Measurements from ENCODE around the gene PNPLA8.
A peak's percentile ranks its signal among the peaks of the same experiment; 100 is the strongest.

PNPLA8 gene

DNA sequence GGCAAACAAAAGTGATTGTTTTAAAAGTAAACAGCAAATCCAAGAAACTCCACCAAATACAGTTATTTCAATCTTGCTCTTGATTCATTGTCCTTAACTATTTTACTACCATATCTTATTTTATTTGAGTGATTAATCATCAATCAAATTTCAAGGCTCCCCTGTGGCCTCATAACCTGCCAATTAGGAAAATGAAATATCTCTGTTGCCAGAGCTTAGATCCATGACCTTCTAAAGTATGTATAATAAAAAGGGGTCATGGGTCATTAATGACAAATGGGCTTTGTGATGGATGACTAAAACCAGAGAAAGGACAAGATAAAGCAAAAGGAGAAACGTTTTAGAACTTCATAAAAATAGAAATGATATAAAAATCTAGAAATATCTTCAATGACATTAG is 98.2 kb downstream of the PNPLA8 start:
- DNase-seq (ENCODE audit: low spot score) (no peak), ATAC-seq (ENCODE audit: low read depth) (no peak)
- Histone ChIP-seq H3K36me3 (ENCODE audit: low read depth) (no peaks in the 10 kb centered on the region), H3K9me3 (ENCODE audit: severe bottlenecking) (no peaks in the 10 kb centered on the region), H3K27ac (ENCODE audit: poor library complexity, severe bottlenecking) (no peak overlapping the region), H3K4me1 (ENCODE audit: insufficient read depth, poor library complexity, severe bottlenecking) (no peaks in the 10 kb centered on the region), H3K27me3 (ENCODE audit: insufficient read depth, poor library complexity, severe bottlenecking) (no peaks in the 10 kb centered on the region), H3K4me3 (ENCODE audit: severe bottlenecking) (no peak overlapping the region)
- TF ChIP-seq, protein P1, sequence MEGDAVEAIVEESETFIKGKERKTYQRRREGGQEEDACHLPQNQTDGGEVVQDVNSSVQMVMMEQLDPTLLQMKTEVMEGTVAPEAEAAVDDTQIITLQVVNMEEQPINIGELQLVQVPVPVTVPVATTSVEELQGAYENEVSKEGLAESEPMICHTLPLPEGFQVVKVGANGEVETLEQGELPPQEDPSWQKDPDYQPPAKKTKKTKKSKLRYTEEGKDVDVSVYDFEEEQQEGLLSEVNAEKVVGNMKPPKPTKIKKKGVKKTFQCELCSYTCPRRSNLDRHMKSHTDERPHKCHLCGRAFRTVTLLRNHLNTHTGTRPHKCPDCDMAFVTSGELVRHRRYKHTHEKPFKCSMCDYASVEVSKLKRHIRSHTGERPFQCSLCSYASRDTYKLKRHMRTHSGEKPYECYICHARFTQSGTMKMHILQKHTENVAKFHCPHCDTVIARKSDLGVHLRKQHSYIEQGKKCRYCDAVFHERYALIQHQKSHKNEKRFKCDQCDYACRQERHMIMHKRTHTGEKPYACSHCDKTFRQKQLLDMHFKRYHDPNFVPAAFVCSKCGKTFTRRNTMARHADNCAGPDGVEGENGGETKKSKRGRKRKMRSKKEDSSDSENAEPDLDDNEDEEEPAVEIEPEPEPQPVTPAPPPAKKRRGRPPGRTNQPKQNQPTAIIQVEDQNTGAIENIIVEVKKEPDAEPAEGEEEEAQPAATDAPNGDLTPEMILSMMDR (IDR thresholded peaks at IDR 0.05; ENCODE audit: poor library complexity, severe bottlenecking): no peak

DNA sequence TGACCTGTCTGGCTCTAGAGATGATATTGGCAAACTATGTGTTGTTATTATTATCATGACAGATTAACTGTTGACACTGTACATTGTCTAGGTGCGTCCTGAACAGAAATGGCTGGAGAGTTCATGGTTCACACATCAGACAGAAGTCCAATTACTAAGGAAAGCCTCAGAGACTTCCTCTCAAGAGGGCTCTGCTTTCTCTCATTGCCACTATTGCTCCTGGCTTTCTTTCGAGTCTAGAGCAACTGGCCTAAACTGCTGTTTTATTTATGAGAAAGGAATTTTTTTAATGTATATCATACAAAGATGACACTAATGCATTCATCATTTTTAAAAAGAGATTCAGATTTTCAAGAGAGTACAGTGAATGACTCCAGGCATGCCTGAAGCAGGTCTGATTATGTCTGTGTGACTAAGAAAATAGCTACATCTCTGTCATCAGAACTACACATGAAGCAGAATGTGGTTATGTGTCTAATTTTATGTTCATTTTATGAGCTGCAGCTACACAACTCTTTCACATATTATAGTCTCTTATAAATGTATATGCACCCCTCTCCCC is 100.1 kb downstream of the PNPLA8 start:
- DNase-seq (ENCODE audit: low spot score): no peak

DNA sequence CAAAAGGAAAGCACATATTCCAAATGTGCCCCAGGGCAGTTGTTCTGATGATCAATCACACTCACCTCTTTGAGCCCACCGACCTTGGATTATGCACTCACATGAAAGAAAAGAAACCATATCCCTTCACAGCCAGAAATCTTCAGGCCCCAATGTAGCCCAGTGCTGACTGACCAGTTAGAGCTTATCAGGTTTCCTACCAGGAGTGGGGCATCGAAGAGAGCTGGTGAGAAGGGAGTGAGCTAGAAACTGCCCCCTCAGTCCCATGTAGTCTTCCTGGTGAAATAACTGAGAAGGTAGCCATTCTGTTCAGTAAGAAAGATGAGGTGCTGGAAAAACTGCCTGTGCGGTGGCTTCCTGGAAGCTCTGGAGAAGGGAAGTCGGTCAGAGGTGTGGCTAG is 101.9 kb downstream of the PNPLA8 start:
- ATAC-seq (ENCODE audit: low read depth) (no peak), DNase-seq (ENCODE audit: low spot score) (no peak)
- H3K9me3 ChIP-seq (ENCODE audit: severe bottlenecking): no peaks in the 10 kb centered on the region
- H3K27me3 ChIP-seq (ENCODE audit: insufficient read depth, poor library complexity, severe bottlenecking): no peaks in the 10 kb centered on the region
- no peak overlapping the region for H3K27ac ChIP-seq (ENCODE audit: poor library complexity, severe bottlenecking)
- H3K36me3 ChIP-seq (ENCODE audit: low read depth): no peaks in the 10 kb centered on the region
- H3K4me1 ChIP-seq (ENCODE audit: insufficient read depth, poor library complexity, severe bottlenecking): no peaks in the 10 kb centered on the region
- TF ChIP-seq, protein P1 (IDR thresholded peaks at IDR 0.05; ENCODE audit: poor library complexity, severe bottlenecking): no peak
- H3K4me3 ChIP-seq (ENCODE audit: severe bottlenecking): no peak overlapping the region

More for the DNA sequence above, 100.1 kb downstream of the PNPLA8 start:
- Histone ChIP-seq H3K4me1 (ENCODE audit: insufficient read depth, poor library complexity, severe bottlenecking) (no peaks in the 10 kb centered on the region), H3K9me3 (ENCODE audit: severe bottlenecking) (no peaks in the 10 kb centered on the region), H3K27ac (ENCODE audit: poor library complexity, severe bottlenecking) (no peak overlapping the region), H3K36me3 (ENCODE audit: low read depth) (no peaks in the 10 kb centered on the region), H3K4me3 (ENCODE audit: severe bottlenecking) (no peak overlapping the region), H3K27me3 (ENCODE audit: insufficient read depth, poor library complexity, severe bottlenecking) (no peaks in the 10 kb centered on the region)
- peak; percentile 74 for ATAC-seq (ENCODE audit: low read depth)
- TF ChIP-seq, protein P1 (IDR thresholded peaks at IDR 0.05; ENCODE audit: poor library complexity, severe bottlenecking): no peak

DNA sequence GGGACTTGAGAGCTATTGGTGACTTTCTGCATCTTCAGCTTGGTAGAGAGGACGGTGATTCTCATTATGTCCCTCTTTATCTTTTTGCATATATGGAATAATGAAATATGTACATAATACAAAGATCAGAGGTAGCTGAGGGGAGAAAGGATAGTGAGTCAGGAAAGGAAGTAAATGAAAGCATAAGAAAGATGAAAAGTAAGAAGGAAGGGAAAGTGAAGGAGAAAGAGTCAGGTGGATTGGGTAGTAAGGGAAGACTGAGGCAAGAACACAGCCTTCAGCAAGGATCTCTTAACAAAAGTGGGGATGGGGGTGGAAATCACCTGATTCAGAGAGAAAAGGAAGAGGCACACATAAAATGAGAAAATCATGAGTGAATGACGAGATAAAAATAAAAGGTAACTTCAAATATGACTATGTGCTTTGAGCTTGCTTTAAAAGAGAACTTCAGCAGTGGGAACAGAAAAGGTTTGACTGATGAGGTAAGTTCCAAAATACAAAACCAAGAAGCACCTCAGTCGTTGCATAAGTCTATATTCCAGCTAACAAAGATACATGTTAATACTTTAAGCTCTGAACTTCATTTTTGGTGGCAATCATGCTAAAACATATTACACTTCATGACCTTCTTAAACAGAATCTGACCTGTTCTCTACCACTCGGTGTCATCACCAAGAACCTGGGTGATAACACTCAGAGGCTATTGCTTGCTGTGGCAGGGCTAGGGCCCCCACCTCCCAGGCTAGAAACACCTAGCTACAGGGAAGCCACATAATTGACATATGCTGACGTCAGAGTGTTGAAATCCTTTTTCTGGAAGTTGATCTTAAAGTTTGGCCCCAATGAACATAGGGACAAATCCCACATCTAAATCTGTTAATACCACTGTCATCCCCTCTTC is 102.6 kb downstream of the PNPLA8 start:
- no peak overlapping the region for H3K27ac ChIP-seq (ENCODE audit: poor library complexity, severe bottlenecking)
- H3K4me1 ChIP-seq (ENCODE audit: insufficient read depth, poor library complexity, severe bottlenecking): no peaks in the 10 kb centered on the region
- no peak for DNase-seq (ENCODE audit: low spot score)
- ATAC-seq (ENCODE audit: low read depth): no peak
- H3K27me3 ChIP-seq (ENCODE audit: insufficient read depth, poor library complexity, severe bottlenecking): no peaks in the 10 kb centered on the region
- TF ChIP-seq, protein P1 (IDR thresholded peaks at IDR 0.05; ENCODE audit: poor library complexity, severe bottlenecking): no peak
- H3K4me3 ChIP-seq (ENCODE audit: severe bottlenecking): no peak overlapping the region
- no peaks in the 10 kb centered on the region for H3K36me3 ChIP-seq (ENCODE audit: low read depth)
- H3K9me3 ChIP-seq (ENCODE audit: severe bottlenecking): no peaks in the 10 kb centered on the region
